Dermis microvascular lymphatic vessel endothelial cell (primary cell): ENCODE data around the gene SLC29A2. TPM values are rescaled to one million over a fixed set of nuclear protein-coding genes. Genes with fewer than 3 reads are reported as not detected.
A peak's percentile ranks its signal among the peaks of the same experiment; 100 is the strongest.

ENCODE experiments used
- DNase-seq, 2 donors: peaks; one replicate each; pipeline versions ENCODE4 v3.0.0 to v3.0.0-alpha.2; 2010; ENCODE audit warnings: low read depth in 2 of 2
- total RNA-seq: library from RNA; depleted of rRNA; stranded (reverse); fragments of >200 nt; gene quantifications from 2 replicates; pipeline ENCODE4 v1.2.1, GENCODE V29; 2014

SLC29A2 gene, protein sequence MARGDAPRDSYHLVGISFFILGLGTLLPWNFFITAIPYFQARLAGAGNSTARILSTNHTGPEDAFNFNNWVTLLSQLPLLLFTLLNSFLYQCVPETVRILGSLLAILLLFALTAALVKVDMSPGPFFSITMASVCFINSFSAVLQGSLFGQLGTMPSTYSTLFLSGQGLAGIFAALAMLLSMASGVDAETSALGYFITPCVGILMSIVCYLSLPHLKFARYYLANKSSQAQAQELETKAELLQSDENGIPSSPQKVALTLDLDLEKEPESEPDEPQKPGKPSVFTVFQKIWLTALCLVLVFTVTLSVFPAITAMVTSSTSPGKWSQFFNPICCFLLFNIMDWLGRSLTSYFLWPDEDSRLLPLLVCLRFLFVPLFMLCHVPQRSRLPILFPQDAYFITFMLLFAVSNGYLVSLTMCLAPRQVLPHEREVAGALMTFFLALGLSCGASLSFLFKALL
- total RNA-seq, result 0.77 and 1.0 TPM in 2 replicates

DNA sequence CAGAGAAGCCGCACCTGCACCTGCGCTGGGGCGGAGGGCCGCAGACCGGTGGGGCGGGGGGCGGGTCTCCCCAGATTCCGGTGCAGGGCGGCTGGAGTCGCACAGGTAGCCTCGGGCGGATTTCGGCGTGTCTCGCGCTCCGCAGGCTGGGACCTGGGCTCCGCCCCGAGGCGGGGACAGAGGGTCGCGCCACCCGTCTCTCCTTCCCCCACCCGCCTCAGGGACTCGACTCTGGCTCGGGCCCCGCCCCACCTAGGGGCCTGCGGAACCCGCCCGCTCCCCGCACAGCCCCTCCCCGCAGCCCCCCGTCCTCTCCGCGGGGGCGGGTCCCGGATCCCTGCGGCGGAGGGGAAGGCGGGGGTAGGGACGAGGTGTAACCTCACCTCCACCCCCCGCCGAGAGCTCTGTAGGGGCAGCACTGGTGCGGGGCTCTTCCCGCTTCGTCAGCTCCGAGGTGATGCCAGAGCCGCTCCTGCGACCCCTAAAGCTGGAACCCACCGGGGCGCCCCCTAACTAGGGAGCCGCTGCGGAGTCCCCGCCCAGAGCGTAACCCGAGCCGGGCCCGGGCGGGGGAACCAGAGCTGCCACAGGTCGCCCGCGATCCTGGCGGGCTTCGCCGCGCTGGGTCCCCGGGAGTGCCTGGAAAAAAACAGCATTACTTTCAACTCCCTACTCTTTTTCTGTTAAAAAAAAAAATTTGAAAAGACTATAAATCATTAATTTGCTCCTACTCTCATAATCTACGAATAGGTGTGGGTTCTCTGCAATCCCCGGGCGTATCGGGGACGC lies at the start of gene SLC29A2:
TSS of gene SLC29A2 (minus strand) at position 134 of the 789 bp plus-strand sequence. CDS start 169 bp downstream, outside the sequence.
- DNase-seq, result peak in 1 of 2 donors; percentile 7

DNA sequence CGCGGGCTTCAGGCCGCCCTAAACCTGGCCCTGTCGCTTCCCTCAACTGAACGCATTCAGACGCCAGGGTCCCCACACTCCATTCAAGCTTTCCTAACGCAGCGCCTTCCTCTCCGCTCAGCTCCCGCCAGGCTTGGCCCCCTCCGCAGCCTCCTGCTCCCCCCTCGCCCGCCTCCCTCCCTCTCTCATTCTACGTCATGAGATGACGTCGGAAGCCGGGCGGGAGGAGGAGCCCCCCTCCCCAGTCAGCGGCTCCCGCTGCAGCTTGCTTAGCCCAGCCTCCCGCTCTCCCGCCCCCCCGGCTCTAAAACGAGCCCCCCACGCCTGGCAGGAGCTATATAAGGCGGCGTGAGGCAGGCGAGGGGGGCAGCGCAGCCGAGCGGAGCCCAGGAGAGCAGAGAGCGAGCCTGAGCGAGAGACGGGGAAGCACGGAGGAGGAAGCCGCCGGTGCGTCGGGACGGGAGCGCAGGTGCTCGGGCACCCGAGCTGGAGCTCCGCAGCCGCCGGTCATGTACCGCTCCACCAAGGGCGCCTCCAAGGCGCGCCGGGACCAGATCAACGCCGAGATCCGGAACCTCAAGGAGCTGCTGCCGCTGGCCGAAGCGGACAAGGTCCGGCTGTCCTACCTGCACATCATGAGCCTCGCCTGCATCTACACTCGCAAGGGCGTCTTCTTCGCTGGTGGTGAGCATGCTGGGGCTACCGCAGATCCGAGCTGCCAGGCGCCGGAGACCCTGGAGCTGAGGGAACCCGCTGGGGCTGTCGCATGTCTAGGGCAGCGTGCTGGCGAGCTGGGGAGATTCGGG lies 49.3 kb upstream of the SLC29A2 start, which contains the start of gene NPAS4:
TSS of gene NPAS4 (plus strand) at position 365 of the 806 bp plus-strand sequence. CDS start at position 510, 145 bp downstream.
- no peak for DNase-seq

DNA sequence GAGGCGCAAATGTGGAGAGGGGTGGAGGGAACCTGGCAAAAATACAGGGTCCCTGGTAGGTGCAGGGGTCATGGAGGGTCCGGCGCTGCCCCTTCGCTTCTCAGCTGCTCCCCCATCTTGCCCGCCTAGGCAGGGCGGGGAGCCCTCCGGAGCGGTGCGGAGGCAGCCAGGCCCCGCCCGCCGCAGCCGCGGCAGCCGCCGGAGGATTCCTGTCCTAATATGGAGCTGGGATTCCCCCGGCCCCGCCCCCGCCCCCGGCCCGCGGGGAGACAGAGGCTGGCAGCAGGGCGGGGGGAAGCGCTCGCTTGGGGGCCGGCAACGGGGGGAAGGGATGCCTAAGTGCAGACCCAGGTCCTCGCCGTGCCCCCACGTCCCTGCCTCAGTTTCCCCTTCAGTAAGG lies 48.3 kb upstream of the SLC29A2 start:
- no peak for DNase-seq

- no peak for DNase-seq
These were observed 47.4 kb upstream of the SLC29A2 start for GRCh38 chr11:66418986-66419308.

- DNase-seq, result peak; percentile 30 to 70
These were observed 46.8 kb upstream of the SLC29A2 start for GRCh38 chr11:66418168-66418985.

DNA sequence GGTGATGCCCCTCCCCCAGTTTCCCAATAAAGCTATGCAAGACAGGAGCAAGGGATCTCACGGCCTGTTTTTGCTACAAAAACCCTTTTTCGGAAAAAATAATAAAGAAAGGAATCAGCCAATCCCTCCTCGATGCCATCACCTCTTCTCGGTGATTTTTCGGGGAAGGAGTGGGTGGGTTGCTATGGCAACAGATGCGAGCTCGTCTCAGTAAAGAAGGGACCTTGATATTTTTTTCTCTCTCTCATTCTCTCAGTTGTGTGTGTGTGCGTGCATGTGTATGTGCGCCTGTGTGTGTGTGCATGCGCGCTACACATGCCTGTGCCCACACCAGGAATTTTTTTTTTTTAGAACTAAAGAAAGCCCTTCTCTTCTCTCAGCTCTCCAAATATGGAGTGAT lies 45.4 kb upstream of the SLC29A2 start:
- DNase-seq, result no peak

DNA sequence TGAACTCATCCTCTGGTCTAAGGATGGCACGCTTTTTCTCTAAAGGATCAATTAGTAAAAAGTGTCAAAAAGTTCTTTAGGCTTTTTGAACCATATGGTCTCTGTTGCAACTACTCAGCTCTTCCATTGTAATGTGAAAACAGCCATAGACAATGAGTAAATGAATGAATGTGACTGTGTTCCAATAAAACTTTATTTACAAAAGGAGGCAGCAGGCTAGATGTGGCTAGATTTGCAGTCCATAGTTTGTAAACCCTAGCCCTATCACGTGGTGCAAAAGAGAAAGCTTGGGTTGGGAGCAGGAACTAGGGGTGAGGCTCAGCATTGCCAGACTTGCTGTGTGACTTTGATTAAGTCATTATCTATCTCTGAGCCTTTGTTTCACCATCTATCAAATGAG lies 43.9 kb upstream of the SLC29A2 start:
- DNase-seq, result no peak

DNA sequence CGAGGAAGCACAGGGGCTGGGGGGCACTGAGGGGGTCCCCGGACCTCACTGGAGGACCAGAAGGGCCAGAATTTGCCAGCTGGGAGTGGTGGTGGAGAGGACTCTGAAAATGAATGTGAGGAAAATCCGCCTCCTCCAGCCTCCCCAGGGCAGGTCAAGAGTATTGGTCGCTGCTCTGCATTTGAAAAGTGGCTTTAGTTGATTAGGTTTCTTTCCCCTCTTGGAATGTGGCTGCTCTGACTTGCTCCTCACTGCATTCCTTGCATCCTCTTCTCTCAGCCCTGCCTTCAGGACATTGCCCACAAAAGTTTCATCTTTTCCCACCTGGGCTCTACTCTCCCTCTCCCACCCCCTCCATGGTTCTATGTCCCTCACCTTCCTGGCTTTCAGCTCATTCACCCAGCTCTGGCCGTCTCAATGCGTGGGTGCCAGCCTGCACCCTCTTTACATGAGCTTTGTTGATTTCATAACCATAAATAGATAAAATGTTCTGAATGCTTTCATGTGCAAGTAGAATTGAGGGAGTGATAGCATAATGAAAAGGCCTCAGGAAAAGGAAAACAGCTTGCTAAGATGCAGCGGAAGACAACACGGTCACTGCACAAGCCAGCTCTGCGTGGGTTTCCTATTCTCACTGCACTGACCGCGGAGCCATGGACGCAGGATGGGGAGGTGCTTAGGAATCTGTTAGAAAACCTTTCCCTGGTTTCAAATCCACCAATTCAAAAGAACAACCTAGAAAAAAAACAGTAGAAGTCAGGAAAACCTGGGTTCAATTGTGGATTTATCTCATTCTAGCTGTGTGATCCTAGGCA lies 42.8 kb upstream of the SLC29A2 start:
- DNase-seq, result no peak

DNA sequence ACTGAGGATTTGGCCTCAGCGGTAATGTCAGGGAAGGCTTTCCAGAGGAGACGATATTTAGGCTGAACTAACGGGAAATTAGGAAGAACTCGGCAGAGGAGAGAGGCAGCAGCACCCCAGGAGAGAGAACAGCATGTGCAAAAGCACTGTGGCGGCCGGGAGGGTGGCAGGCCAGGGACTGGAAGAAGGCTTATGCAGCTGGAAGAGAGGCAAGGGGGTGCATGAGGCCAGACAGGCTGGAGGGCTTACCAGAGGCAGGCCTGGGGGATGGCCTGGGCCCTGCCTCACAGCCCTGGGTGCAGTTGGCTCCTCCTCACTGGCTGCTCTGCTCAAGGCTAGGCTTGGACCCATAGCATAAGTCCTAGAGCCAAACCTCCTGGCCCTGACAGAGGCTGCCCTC lies 41.6 kb upstream of the SLC29A2 start:
- no peak for DNase-seq

GRCh38 chr11:66412110-66412509 lies 40.5 kb upstream of the SLC29A2 start:
- no peak for DNase-seq

- no peak for DNase-seq
These were observed 39.8 kb upstream of the SLC29A2 start for GRCh38 chr11:66411323-66411722.

DNA sequence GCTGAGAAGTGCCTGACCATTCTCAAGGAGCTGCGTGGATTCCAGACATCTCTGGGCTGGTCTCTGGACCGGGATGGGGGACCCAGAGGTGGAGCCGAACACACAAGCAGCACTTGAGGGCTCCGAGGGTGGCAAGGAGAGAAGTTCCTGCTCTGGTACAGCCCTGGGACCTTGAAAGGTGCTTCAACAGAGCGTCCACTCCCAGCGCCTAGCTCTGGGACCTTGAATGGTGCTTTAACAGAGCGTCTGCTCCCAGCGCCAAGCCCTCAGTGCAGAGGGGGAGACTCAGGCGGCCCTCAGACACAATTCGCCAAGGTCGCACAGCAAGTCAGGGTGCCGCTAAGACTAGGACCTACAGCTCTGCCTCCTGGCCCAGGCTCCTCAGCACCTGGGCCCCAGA lies 38.6 kb upstream of the SLC29A2 start:
- DNase-seq, result no peak

- DNase-seq, result no peak
These were observed 37.7 kb upstream of the SLC29A2 start for GRCh38 chr11:66409226-66409625.

DNA sequence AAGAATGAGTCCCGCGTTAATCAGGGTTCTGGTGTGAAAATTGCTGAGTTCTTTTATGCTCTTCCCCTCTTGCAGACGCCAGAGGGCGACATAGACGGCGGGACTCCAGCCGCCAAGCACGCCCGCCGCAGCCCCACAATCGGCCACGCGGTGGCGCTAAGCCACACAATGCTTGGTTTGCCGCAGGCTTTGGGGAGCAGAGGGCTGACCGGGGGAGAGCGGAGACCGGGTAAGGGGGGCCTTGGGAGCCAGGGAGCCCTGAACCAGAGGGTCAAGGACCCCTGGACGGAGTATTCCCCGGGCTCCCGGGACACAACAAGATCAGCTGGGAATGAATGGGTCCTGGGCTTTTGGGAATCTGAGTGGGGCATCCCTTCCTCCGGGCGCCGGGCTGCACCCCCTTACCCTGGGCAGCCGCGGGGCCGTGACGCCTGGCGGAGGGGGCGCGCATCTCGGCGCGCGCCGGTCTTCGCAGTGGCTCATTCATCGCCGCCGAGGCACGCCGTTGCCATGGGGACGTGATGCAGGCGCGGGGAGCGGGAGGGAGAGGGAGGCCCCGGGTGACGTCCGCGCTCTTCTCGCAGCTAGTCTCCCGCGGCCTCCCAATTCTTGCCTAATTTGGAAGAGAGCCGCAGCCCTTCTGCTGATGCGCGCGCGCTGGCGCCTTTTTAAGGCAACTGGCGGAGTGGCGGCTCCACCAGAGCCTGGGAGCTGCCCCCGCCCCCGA lies 37.1 kb upstream of the SLC29A2 start:
- peak; percentile 62 to 81 for DNase-seq

- no peak for DNase-seq
These were observed 36.1 kb upstream of the SLC29A2 start for GRCh38 chr11:66407651-66408050.

DNA sequence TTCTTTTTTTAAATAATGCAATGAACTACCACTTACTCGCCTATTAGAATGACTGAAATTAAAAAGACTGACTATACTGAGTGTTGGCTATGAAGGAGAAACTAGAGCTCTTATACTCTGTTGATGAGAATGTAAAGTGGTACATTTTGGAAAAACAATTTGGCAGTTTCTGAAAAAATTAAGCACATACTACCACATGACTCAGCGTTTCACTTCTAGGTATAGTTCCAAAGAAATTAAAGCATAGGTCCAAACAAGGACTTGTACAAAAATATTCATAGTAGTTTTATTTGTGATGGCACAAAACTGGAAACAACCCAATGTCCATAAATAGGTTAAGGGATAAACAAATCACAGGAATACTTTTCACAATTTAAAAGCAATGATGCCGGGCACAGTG lies 22.4 kb upstream of the SLC29A2 start:
- no peak for DNase-seq

GRCh38 chr11:66391322-66391721 lies 19.8 kb upstream of the SLC29A2 start:
- no peak for DNase-seq

DNA sequence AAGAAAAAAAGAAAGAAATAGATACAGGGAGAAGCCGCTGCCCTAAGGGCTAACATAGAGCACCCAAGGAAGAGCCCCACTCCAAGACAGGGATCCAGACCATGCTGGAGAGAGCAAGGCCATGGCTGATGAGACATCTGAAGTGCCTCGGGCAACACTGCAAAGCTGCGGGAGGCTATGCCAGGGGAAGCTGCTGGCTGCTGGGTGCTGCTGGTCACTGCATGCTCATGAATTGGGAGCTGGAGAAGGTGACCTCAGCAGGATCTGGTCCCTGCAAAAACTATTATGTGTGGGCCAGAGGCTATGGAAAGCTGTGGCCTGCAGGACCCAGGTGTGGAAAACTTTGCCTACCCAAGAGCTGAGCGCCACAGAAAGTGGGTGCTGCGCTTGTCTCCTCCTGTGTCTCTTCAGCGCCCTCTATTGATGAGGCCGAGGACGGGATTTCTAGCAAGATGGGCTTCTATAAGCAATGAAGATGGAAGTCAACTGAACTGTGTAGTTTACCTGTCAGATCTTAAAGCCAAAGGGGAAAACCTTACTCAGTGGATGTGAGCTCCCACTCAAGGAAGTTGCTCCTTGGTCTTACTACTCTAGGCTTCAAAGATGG lies 17.3 kb upstream of the SLC29A2 start:
- DNase-seq, result peak; percentile 41 to 76
